HUDEP-2 (cell line): ENCODE results near the gene KIF26B.

Source experiments
- DNase-seq, 76 experiments: peaks; one replicate each; lab custom pipeline; 2025; ENCODE audit not compliant: unreplicated experiment in 76 of 76; lab: John Stamatoyannopoulos, UW

Gene KIF26B

GRCh38 chr1:245234217-245235081 is 79.7 kb downstream of the KIF26B start:
- no peak for DNase-seq

- DNase-seq, result no peak
These were observed 80.4 kb downstream of the KIF26B start for GRCh38 chr1:245235156-245235555.

- no peak for DNase-seq
These were observed 85.9 kb downstream of the KIF26B start for GRCh38 chr1:245240648-245241165.

GRCh38 chr1:245241526-245242130 is 86.8 kb downstream of the KIF26B start:
- no peak for DNase-seq

- DNase-seq, result no peak
These were observed 88.2 kb downstream of the KIF26B start for GRCh38 chr1:245242989-245243388.

GRCh38 chr1:245245021-245245667 is 90.4 kb downstream of the KIF26B start:
- DNase-seq, result no peak

GRCh38 chr1:245246433-245246832 is 91.6 kb downstream of the KIF26B start:
- DNase-seq, result no peak

GRCh38 chr1:245247356-245247755 is 92.6 kb downstream of the KIF26B start:
- no peak for DNase-seq

- DNase-seq, result no peak
These were observed 93.0 kb downstream of the KIF26B start for GRCh38 chr1:245247801-245248200.

GRCh38 chr1:245248231-245248731 is 93.5 kb downstream of the KIF26B start:
- DNase-seq, result no peak

- no peak for DNase-seq
These were observed 101.0 kb downstream of the KIF26B start for GRCh38 chr1:245255783-245256182.

GRCh38 chr1:245256528-245256927 is 101.7 kb downstream of the KIF26B start:
- DNase-seq, result no peak

GRCh38 chr1:245258271-245258920 is 103.6 kb downstream of the KIF26B start:
- no peak for DNase-seq

GRCh38 chr1:245260110-245260882 is 105.5 kb downstream of the KIF26B start:
- DNase-seq, result no peak

GRCh38 chr1:245260883-245261282 is 106.1 kb downstream of the KIF26B start:
- DNase-seq, result no peak

- DNase-seq, result no peak
These were observed 107.0 kb downstream of the KIF26B start for GRCh38 chr1:245261786-245262185.

GRCh38 chr1:245263529-245264095 is 108.8 kb downstream of the KIF26B start:
- no peak for DNase-seq

- DNase-seq, result no peak
These were observed 109.4 kb downstream of the KIF26B start for GRCh38 chr1:245264226-245264625.

- DNase-seq, result no peak
These were observed 111.3 kb downstream of the KIF26B start for GRCh38 chr1:245266105-245266504.

GRCh38 chr1:245270063-245270462 is 115.3 kb downstream of the KIF26B start:
- no peak for DNase-seq
